IMR-90 (cell line): ENCODE results near the gene AUTS2. TPM values are rescaled to one million over a fixed set of nuclear protein-coding genes. Genes with fewer than 3 reads are reported as not detected.

Experiments
- ATAC-seq: fragments of 200-7000 bp; cut with Tn5 transposase; 2 replicates; pipeline ENCODE4 v1.9.1; 2020; ENCODE audit warnings: low read depth, mild to moderate bottlenecking, moderate library complexity
- BruUV-seq: library from RNA; stranded (reverse); fragments of 400-500 nt; replicated peaks from 2 replicates; lab custom pipeline; 2021; lab: Mats Ljungman, UMichigan
- CTCF ChIA-PET: fragments of 300-600 bp; formaldehyde crosslinking; extraction: SDS; loops from one replicate; lab custom pipeline; 2021; ENCODE audit warnings: antibody characterized with exemption; lab: Yijun Ruan, JAX
- POLR2A ChIA-PET: fragments of 300-600 bp; sonication (Branson Sonifier 250); formaldehyde crosslinking; loops from one replicate; lab custom pipeline; 2022; ENCODE audit warnings: antibody characterized with exemption; ENCODE audit not compliant: unreplicated experiment; lab: Charles Lee
- DNase-seq: peaks from one replicate; pipeline ENCODE4 v3.0.0; 2013
- H2AFZ ChIP-seq: replicated peaks from 2 replicates; pipeline ENCODE3; 2013; ENCODE audit warnings: low read length, mild to moderate bottlenecking; ENCODE audit not compliant: poor library complexity
- H2AK5ac ChIP-seq: 2 replicates; pipeline ENCODE4 v1.6.1; 2013; ENCODE audit warnings: low read depth, low read length, inconsistent platforms
- H2AK9ac ChIP-seq: replicated peaks from 2 replicates; pipeline ENCODE3; 2013; ENCODE audit warnings: mild to moderate bottlenecking, low read depth, low read length, moderate library complexity; ENCODE audit not compliant: poor library complexity
- H2BK120ac ChIP-seq: 2 replicates; pipeline ENCODE4 v1.6.1; 2013; ENCODE audit warnings: low read depth, low read length, inconsistent platforms
- H2BK15ac ChIP-seq: 3 replicates; pipeline ENCODE4 v1.6.1; 2013; ENCODE audit warnings: low read depth, low read length, inconsistent platforms
- H2BK20ac ChIP-seq: 2 replicates; pipeline ENCODE4 v1.6.1; 2013; ENCODE audit warnings: low read depth, mild to moderate bottlenecking, inconsistent platforms, low read length, moderate library complexity
- H2BK5ac ChIP-seq: 2 replicates; pipeline ENCODE4 v1.6.1; 2013; ENCODE audit warnings: mild to moderate bottlenecking, low read depth, low read length, inconsistent platforms; ENCODE audit not compliant: poor library complexity, severe bottlenecking
- H3K14ac ChIP-seq: replicated peaks from 2 replicates; pipeline ENCODE4 v1.6.1; 2013; ENCODE audit warnings: low read depth, low read length, inconsistent platforms
- H3K18ac ChIP-seq: 2 replicates; pipeline ENCODE4 v1.6.1; 2013; ENCODE audit warnings: low read depth, low read length, control low read depth
- H3K23ac ChIP-seq: 2 replicates; pipeline ENCODE4 v1.6.1; 2013; ENCODE audit warnings: low read depth, low read length, inconsistent platforms
- H3K27ac ChIP-seq: 2 replicates; pipeline ENCODE4 v1.5.1; 2013; ENCODE audit warnings: mild to moderate bottlenecking, control low read depth, low read length; ENCODE audit not compliant: insufficient read depth
- H3K27me3 ChIP-seq: 2 replicates; pipeline ENCODE4 v1.6.1; 2013; ENCODE audit warnings: low read length; ENCODE audit not compliant: control insufficient read depth, insufficient read depth
- H3K36me3 ChIP-seq: 2 replicates; pipeline ENCODE4 v1.6.1; 2013; ENCODE audit warnings: low read length, mixed read lengths; ENCODE audit not compliant: control insufficient read depth, insufficient read depth
- H3K4ac ChIP-seq: 2 replicates; pipeline ENCODE4 v1.6.1; 2013; ENCODE audit warnings: low read depth, low read length, inconsistent platforms
- H3K4me1 ChIP-seq: 2 replicates; pipeline ENCODE4 v1.6.1; 2013; ENCODE audit warnings: low read length, mixed read lengths; ENCODE audit not compliant: control insufficient read depth, insufficient read depth
- H3K4me2 ChIP-seq: 2 replicates; pipeline ENCODE4 v1.6.1; 2013; ENCODE audit warnings: low read depth, mild to moderate bottlenecking, control low read depth, low read length, moderate library complexity
- H3K4me3 ChIP-seq: 2 replicates; pipeline ENCODE4 v1.5.1; 2013; ENCODE audit warnings: low read depth, mild to moderate bottlenecking, control low read depth, low read length, moderate library complexity; ENCODE audit not compliant: insufficient read depth
- H3K56ac ChIP-seq: 2 replicates; pipeline ENCODE4 v1.6.1; 2013; ENCODE audit warnings: low read length, inconsistent platforms; ENCODE audit not compliant: insufficient read depth; ENCODE audit errors: extremely low read depth
- H3K79me1 ChIP-seq, 2 experiments: 2 replicates each; pipeline ENCODE4 v1.6.1; 2013; ENCODE audit warnings: low read length in 2 of 2, inconsistent platforms in 1 of 2, low read depth in 1 of 2
- H3K9ac ChIP-seq: 2 replicates; pipeline ENCODE4 v1.6.1; 2013; ENCODE audit warnings: low read depth, low read length, control low read depth
- H3K9me1 ChIP-seq: 2 replicates; pipeline ENCODE4 v1.6.1; 2013; ENCODE audit warnings: low read length, inconsistent platforms; ENCODE audit not compliant: insufficient read depth
- H3K9me3 ChIP-seq: 2 replicates; pipeline ENCODE4 v1.6.1; 2013; ENCODE audit warnings: low read length; ENCODE audit not compliant: control insufficient read depth, insufficient read depth
- H4K20me1 ChIP-seq: 2 replicates; pipeline ENCODE4 v1.6.1; 2013; ENCODE audit warnings: low read length, inconsistent platforms; ENCODE audit not compliant: insufficient read depth
- H4K5ac ChIP-seq: 2 replicates; pipeline ENCODE4 v1.6.1; 2013; ENCODE audit warnings: mild to moderate bottlenecking, low read depth, low read length, control low read depth
- H4K8ac ChIP-seq, 2 experiments: 2 replicates each; pipeline ENCODE4 v1.6.1; 2013; ENCODE audit warnings: low read depth in 2 of 2, low read length in 2 of 2, control low read depth in 1 of 2, inconsistent platforms in 1 of 2
- H4K91ac ChIP-seq: 2 replicates; pipeline ENCODE4 v1.6.1; 2013; ENCODE audit warnings: low read depth, low read length, inconsistent platforms; ENCODE audit not compliant: insufficient read depth
- CHD1 ChIP-seq: IDR thresholded peaks from 2 replicates; pipeline ENCODE4 v1.6.1; 2012; ENCODE audit warnings: low read depth, low read length, improper control_type of control experiment
- ELK1 ChIP-seq: fragments of 150-350 bp; IDR thresholded peaks from 2 replicates; pipeline ENCODE4 v1.6.1; 2016; ENCODE audit warnings: low read depth, mild to moderate bottlenecking, low read length, moderate library complexity, borderline replicate concordance
- MAZ ChIP-seq: IDR thresholded peaks from 2 replicates; pipeline ENCODE4 v1.6.1; 2012; ENCODE audit warnings: low read depth, mild to moderate bottlenecking, low read length, improper control_type of control experiment, moderate library complexity, borderline replicate concordance
- POLR2A ChIP-seq: IDR thresholded peaks from 2 replicates; pipeline ENCODE4 v1.6.1; 2012; ENCODE audit warnings: mild to moderate bottlenecking, low read depth, low read length
- RCOR1 ChIP-seq: IDR thresholded peaks from 2 replicates; pipeline ENCODE4 v1.6.1; 2012; ENCODE audit warnings: mild to moderate bottlenecking, low read length, improper control_type of control experiment; ENCODE audit not compliant: insufficient replicate concordance
- WGBS, 2 experiments: methylation state at CpG; one replicate each; pipeline versions ENCODE4 v1.1.5 to v1.1.7; 2013; ENCODE audit warnings: missing lambda C conversion rate in 2 of 2; ENCODE audit not compliant: insufficient read length in 1 of 2; ENCODE audit errors: extremely low coverage in 2 of 2; 5-methylcytosine and 5-hydroxymethylcytosine counted together
- dilution Hi-C: fragments of 300-500 bp; cut with HindIII; formaldehyde crosslinking; loops from one replicate; pipeline ENCODE4 v1.14.3; 2018; ENCODE audit warnings: low sequenced_read_pairs; ENCODE audit not compliant: unreplicated experiment
- in situ Hi-C: fragments of 300-500 bp; cut with MboI; formaldehyde crosslinking; loops from 3 replicates; pipeline ENCODE4 v1.14.3; 2019; ENCODE audit warnings: low sequenced_read_pairs, inconsistent platforms, mixed read lengths
- intact Hi-C: fragments of 100-400 bp; cut with micrococcal nuclease; formaldehyde crosslinking; loops from 2 replicates; pipeline ENCODE4 v1.10.0; 2022
- polyA plus RNA-seq, 3 experiments: library from polyadenylated mRNA; depleted of rRNA; stranded (reverse); fragments of >200 nt; gene quantifications; 2 replicates each; pipeline ENCODE4 v1.2.3, GENCODE V29; 2012; ENCODE audit warnings: low replicate concordance in 1 of 3
- total RNA-seq: library from RNA; depleted of rRNA; stranded (reverse); fragments of >200 nt; gene quantifications from 2 replicates; pipeline ENCODE4 v1.2.3, GENCODE V29; 2012
- TF ChIP-seq, protein P1 (sequence below): conservative IDR thresholded peaks from 2 replicates; pipeline ENCODE4 v1.5.1; 2012; ENCODE audit warnings: mild to moderate bottlenecking, low read depth, low read length, improper control_type of control experiment

The AUTS2 gene
- total and polyA plus RNA-seq, 2 of the 4 experiments (the other 2 are of a cell fraction), result 0.90 to 3.0 TPM

- Histone ChIP-seq H3K4me1 (no peaks in the 10 kb centered on the region), H3K23ac (no peak overlapping the region), H3K27ac (no peak overlapping the region), H4K5ac (no peak overlapping the region), H2AK9ac (no peak overlapping the region), H3K4me3 (no peak overlapping the region), H3K4me2 (no peak overlapping the region), H2BK20ac (no peak overlapping the region), H2BK5ac (no peak overlapping the region), H3K79me1 (no peaks in the 10 kb centered on the region), H4K20me1 (no peaks in the 10 kb centered on the region), H3K9ac (no peak overlapping the region), H2AK5ac (no peak overlapping the region), H2BK120ac (no peak overlapping the region), H3K4ac (no peak overlapping the region), H3K18ac (no peak overlapping the region), H3K36me3 (no peaks in the 10 kb centered on the region), H4K91ac (no peak overlapping the region), H3K27me3 (no peaks in the 10 kb centered on the region), H2BK15ac (no peak overlapping the region), H3K9me3 (peaks cover 2% of the 10 kb centered on the region; the same call in 1 of the 2 replicates), H3K14ac (no peak overlapping the region), H2AFZ (no peak overlapping the region), H4K8ac (no peak overlapping the region), H3K56ac (no peak overlapping the region), H3K9me1 (no peaks in the 10 kb centered on the region)
- no TSS peak for BruUV-seq
- CTCF ChIA-PET, result no interaction called here
- DNase-seq, result no peak
- POLR2A ChIA-PET, result no interaction called here
- TF ChIP-seq, protein P1, sequence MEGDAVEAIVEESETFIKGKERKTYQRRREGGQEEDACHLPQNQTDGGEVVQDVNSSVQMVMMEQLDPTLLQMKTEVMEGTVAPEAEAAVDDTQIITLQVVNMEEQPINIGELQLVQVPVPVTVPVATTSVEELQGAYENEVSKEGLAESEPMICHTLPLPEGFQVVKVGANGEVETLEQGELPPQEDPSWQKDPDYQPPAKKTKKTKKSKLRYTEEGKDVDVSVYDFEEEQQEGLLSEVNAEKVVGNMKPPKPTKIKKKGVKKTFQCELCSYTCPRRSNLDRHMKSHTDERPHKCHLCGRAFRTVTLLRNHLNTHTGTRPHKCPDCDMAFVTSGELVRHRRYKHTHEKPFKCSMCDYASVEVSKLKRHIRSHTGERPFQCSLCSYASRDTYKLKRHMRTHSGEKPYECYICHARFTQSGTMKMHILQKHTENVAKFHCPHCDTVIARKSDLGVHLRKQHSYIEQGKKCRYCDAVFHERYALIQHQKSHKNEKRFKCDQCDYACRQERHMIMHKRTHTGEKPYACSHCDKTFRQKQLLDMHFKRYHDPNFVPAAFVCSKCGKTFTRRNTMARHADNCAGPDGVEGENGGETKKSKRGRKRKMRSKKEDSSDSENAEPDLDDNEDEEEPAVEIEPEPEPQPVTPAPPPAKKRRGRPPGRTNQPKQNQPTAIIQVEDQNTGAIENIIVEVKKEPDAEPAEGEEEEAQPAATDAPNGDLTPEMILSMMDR, result no peak
- TF ChIP-seq ELK1 (no peak), CHD1 (no peak), MAZ (no peak), RCOR1 (no peak), POLR2A (no peak)
- in situ Hi-C loops, result no loop called here
- no CpG with 5 or more reads among the region's 11 CpGs for WGBS, 2 experiments
- dilution Hi-C loops, result no loop called here
- intact Hi-C loops, result no loop called here
- no peak for ATAC-seq
Measured at GRCh38 chr7:69678494-69679187, 80.4 kb downstream of the AUTS2 start.
